HepG2 (cell line): ENCODE results near the gene MUC4. TPM values are rescaled to one million over a fixed set of nuclear protein-coding genes. Genes with fewer than 3 reads are reported as not detected.

Experiments
- ATAC-seq: fragments of 200-7000 bp; cut with Tn5 transposase; 3 replicates; pipeline ENCODE4 v1.9.1; 2020; ENCODE audit warnings: mild to moderate bottlenecking, moderate library complexity
- BruUV-seq: library from RNA; stranded (reverse); fragments of 400-500 nt; replicated peaks from 2 replicates; lab custom pipeline; 2021; lab: Mats Ljungman, UMichigan
- CTCF ChIA-PET: fragments of 300-600 bp; formaldehyde crosslinking; extraction: SDS; loops from one replicate; lab custom pipeline; 2021; ENCODE audit warnings: low total read pairs, inconsistent platforms, low intra/inter-chr PET ratio; lab: Yijun Ruan, JAX
- POLR2A ChIA-PET: fragments of 350-600 bp; sonication (Branson Sonifier 250); formaldehyde crosslinking; loops from one replicate; lab custom pipeline; 2020; ENCODE audit warnings: antibody characterized with exemption, inconsistent platforms; lab: Yijun Ruan, JAX
- DNase-seq: peaks from one replicate; pipeline ENCODE4 v3.0.0-alpha.2; 2015; ENCODE audit warnings: low spot score
- FAIRE-seq: peaks from 3 replicates; lab custom pipeline; 2011; peaks lifted over from hg19 to GRCh38; lab: Jason Lieb, UNC
- H2AFZ ChIP-seq: one replicate; pipeline ENCODE4 v1.6.1; 2011; ENCODE audit warnings: low read length, inconsistent platforms
- H3K27ac ChIP-seq: fragments of 300-600 bp; 3 replicates; pipeline ENCODE4 v1.8.0; 2011; ENCODE audit warnings: mixed run types, mild to moderate bottlenecking, mixed read lengths, low read length, inconsistent platforms; ENCODE audit not compliant: insufficient read depth; ENCODE audit errors: extremely low read length
- H3K27me3 ChIP-seq, 2 experiments: fragments of 200-600 bp in 1 of 2; 2 replicates in 1 of 2; 3 replicates in 1 of 2; pipeline versions ENCODE4 v1.6.0 to v1.8.0; 2011; ENCODE audit warnings: low read length in 2 of 2, mild to moderate bottlenecking in 2 of 2, moderate library complexity in 2 of 2, inconsistent platforms in 1 of 2; ENCODE audit not compliant: insufficient read depth in 2 of 2, control insufficient read depth in 1 of 2
- H3K36me3 ChIP-seq, 2 experiments: fragments of 200-600 bp in 1 of 2; replicated peaks in 1 of 2; 2 replicates in 1 of 2; 3 replicates in 1 of 2; pipeline versions ENCODE4 v1.5.1 to v1.8.0; 2011; ENCODE audit warnings: low read length in 2 of 2, inconsistent platforms in 1 of 2; ENCODE audit not compliant: insufficient read depth in 2 of 2, control insufficient read depth in 1 of 2
- H3K4me1 ChIP-seq: 2 replicates; pipeline ENCODE4 v1.5.1; 2012; ENCODE audit warnings: low read length, inconsistent platforms; ENCODE audit not compliant: insufficient read depth
- H3K4me2 ChIP-seq: 2 replicates; pipeline ENCODE4 v1.6.0; 2011; ENCODE audit warnings: low read depth, low read length, inconsistent platforms
- H3K4me3 ChIP-seq, 3 experiments: fragments of 200-600 bp in 1 of 3; sonication (generic), shearing (Covaris generic) in 1 of 3; replicated peaks in 1 of 3; 2 replicates each; pipeline ENCODE4 v1.5.1; 2011 to 2016; ENCODE audit warnings: low read length in 3 of 3, inconsistent platforms in 2 of 3, low read depth in 2 of 3, mild to moderate bottlenecking in 2 of 3, control low read depth in 1 of 3, mixed read lengths in 1 of 3; ENCODE audit not compliant: insufficient read depth in 1 of 3
- H3K79me2 ChIP-seq: one replicate; pipeline ENCODE4 v1.6.1; 2011; ENCODE audit warnings: low read length, inconsistent platforms; ENCODE audit not compliant: insufficient read depth
- H3K9ac ChIP-seq: 2 replicates; pipeline ENCODE4 v1.6.0; 2011; ENCODE audit warnings: mild to moderate bottlenecking, low read depth, low read length, inconsistent platforms; ENCODE audit not compliant: insufficient read depth
- H3K9me3 ChIP-seq: 2 replicates; pipeline ENCODE4 v1.5.1; 2012; ENCODE audit warnings: mild to moderate bottlenecking, low read length
- H4K20me1 ChIP-seq: 2 replicates; pipeline ENCODE4 v1.6.0; 2011; ENCODE audit warnings: inconsistent platforms, mild to moderate bottlenecking, low read length, moderate library complexity; ENCODE audit not compliant: insufficient read depth
- AHR ChIP-seq: IDR thresholded peaks from 2 replicates; pipeline ENCODE4 v1.6.1; 2018; ENCODE audit warnings: missing genetic modification reagents, missing compliant biosample characterization
- NFKB2 ChIP-seq: sonication (generic); formaldehyde crosslinking; IDR thresholded peaks from 2 replicates; pipeline ENCODE4 v1.4.0; 2020; ENCODE audit warnings: missing genetic modification reagents, borderline replicate concordance
- PPARG ChIP-seq: conservative IDR thresholded peaks from 2 replicates; pipeline ENCODE4 v1.6.1; 2016; ENCODE audit warnings: missing biosample characterization, missing genetic modification reagents
- TOE1 ChIP-seq: sonication (generic); formaldehyde crosslinking; IDR thresholded peaks from 2 replicates; pipeline ENCODE4 v1.4.0; 2020; ENCODE audit warnings: mild to moderate bottlenecking, missing genetic modification reagents
- ZBTB46 ChIP-seq: sonication (generic); formaldehyde crosslinking; IDR thresholded peaks from 2 replicates; pipeline ENCODE4 v1.4.0; 2020; ENCODE audit warnings: mild to moderate bottlenecking, missing genetic modification reagents, borderline replicate concordance
- ZNF451 ChIP-seq: sonication (generic); formaldehyde crosslinking; IDR thresholded peaks from 2 replicates; pipeline ENCODE4 v1.5.0; 2020; ENCODE audit warnings: mild to moderate bottlenecking, missing genetic modification reagents
- ZNF550 ChIP-seq: sonication (generic); formaldehyde crosslinking; IDR thresholded peaks from 2 replicates; pipeline ENCODE4 v1.4.0; 2020; ENCODE audit warnings: mild to moderate bottlenecking, missing genetic modification reagents, borderline replicate concordance
- ZNF691 ChIP-seq: sonication (generic); formaldehyde crosslinking; IDR thresholded peaks from 2 replicates; pipeline ENCODE4 v1.4.0; 2020; ENCODE audit warnings: missing genetic modification reagents, low read depth, mild to moderate bottlenecking, borderline replicate concordance
- ZSCAN20 ChIP-seq: sonication (generic); formaldehyde crosslinking; IDR thresholded peaks from 2 replicates; pipeline ENCODE4 v1.4.0; 2020; ENCODE audit warnings: missing genetic modification reagents, mild to moderate bottlenecking, borderline replicate concordance
- WGBS: methylation state at CpG from one replicate; pipeline ENCODE4 v1.1.6; 2017; ENCODE audit warnings: low lambda C conversion rate; 5-methylcytosine and 5-hydroxymethylcytosine counted together
- in situ Hi-C: cut with HindIII; loops from 2 replicates; pipeline ENCODE4 v1.10.0; 2017; ENCODE audit warnings: low pct_unique_long_range_greater_than_20kb; ENCODE audit not compliant: extremely low pct_ligation_motif_present
- intact Hi-C: fragments of 100-400 bp; cut with micrococcal nuclease; formaldehyde crosslinking; loops from one replicate; pipeline ENCODE4 v1.10.0; 2022; ENCODE audit not compliant: unreplicated experiment
- polyA plus RNA-seq, 8 experiments: library from polyadenylated mRNA; depleted of rRNA in 3 of 8; stranded (reverse) in 7 of 8; unstranded in 1 of 8; fragments of >200 nt; fragmentation: Illumina TruSeq in 4 of 8; extraction: Trizol in 4 of 8; gene quantifications; 2 replicates each; pipeline versions ENCODE4 v1.2.1 to v1.2.3, GENCODE V29; 2011 to 2016; ENCODE audit warnings: low read depth in 4 of 8, missing spikeins in 1 of 8, mixed read lengths in 1 of 8; ENCODE audit not compliant: insufficient read depth in 1 of 8
- total RNA-seq, 5 experiments: library from RNA; depleted of rRNA; stranded (reverse); fragments of >200 nt; fragmentation: Illumina TruSeq; extraction: Trizol; gene quantifications; 2 replicates each; pipeline ENCODE4 v1.2.3, GENCODE V29; 2016; ENCODE audit warnings: low read depth in 1 of 5
- TF ChIP-seq, protein P1 (sequence below): sonication (generic); formaldehyde crosslinking; IDR thresholded peaks from 2 replicates; pipeline ENCODE4 v1.5.1; 2020; ENCODE audit warnings: mild to moderate bottlenecking, missing genetic modification reagents, moderate library complexity
- TF ChIP-seq, protein P2 (sequence below): sonication (generic); formaldehyde crosslinking; IDR thresholded peaks from 2 replicates; pipeline ENCODE4 v1.4.0; 2020; ENCODE audit warnings: missing genetic modification reagents

MUC4 gene
- total and polyA plus RNA-seq, 2 of the 13 experiments (the other 11 are each of a cell fraction or from before 2014, with no cell fraction given), result not detected

DNA sequence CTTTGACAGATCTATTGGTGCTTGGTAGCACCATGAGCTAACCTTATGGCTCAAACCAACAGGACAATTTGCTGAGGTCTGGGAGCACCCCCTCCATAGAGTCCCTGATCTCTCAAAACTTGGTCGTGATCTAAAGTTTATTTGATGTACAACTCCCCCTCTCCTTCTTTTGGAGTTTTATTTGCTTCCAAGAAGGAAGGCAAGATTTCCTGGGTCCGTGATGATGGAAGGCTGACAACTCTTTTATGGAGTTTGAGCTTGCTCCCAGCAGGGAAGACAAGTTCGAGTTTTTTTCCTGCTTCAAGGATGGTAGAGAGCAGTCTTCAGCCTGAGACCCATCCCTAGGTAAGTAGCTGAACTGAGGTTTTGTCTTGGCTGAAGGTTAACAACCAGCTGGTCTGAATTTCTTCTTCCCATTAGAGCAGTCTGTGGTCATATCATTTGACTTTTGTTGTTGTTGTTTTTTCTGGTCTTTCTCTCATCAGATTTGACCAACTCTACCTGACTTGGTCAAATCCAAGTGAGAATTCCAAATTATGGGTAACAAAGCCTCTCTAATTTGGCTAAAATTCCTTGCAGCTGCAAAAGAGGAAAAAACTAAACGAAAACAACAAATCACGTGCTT lies 93.8 kb downstream of the MUC4 start:
- CTCF ChIA-PET, result no interaction called here

More for the DNA sequence above, 93.8 kb downstream of the MUC4 start:
- no peak overlapping the region for H3K9ac ChIP-seq
- H3K36me3 ChIP-seq, result no peaks in the 10 kb centered on the region
- H3K79me2 ChIP-seq, result no peaks in the 10 kb centered on the region
- H3K27ac ChIP-seq, result no peak overlapping the region
- H3K4me1 ChIP-seq, result peaks cover 36% of the 10 kb centered on the region
- FAIRE-seq (no peak), DNase-seq (no peak), ATAC-seq (no peak)
- POLR2A ChIA-PET, result no interaction called here
- no peaks in the 10 kb centered on the region; a peak in 1 of 5 replicates for H3K27me3 ChIP-seq
- no TSS peak for BruUV-seq
- H2AFZ ChIP-seq, result no peak overlapping the region
- H4K20me1 ChIP-seq, result no peaks in the 10 kb centered on the region
- H3K4me2 ChIP-seq, result no peak overlapping the region
- 54% methylated on average over 5 of the region's 5 CpGs for WGBS
- no peak overlapping the region for H3K4me3 ChIP-seq
- in situ Hi-C loops (no loop called here), intact Hi-C loops (no loop called here)
- TF ChIP-seq ZNF691 (CRISPR knock-in tag) (no peak), ZNF451 (CRISPR knock-in tag) (no peak), ZBTB46 (no peak), AHR (CRISPR knock-in tag) (no peak), ZSCAN20 (CRISPR knock-in tag) (no peak), TOE1 (CRISPR knock-in tag) (no peak), ZNF550 (no peak), PPARG (CRISPR knock-in tag) (no peak), NFKB2 (CRISPR knock-in tag) (no peak)
- TF ChIP-seq, protein P1, sequence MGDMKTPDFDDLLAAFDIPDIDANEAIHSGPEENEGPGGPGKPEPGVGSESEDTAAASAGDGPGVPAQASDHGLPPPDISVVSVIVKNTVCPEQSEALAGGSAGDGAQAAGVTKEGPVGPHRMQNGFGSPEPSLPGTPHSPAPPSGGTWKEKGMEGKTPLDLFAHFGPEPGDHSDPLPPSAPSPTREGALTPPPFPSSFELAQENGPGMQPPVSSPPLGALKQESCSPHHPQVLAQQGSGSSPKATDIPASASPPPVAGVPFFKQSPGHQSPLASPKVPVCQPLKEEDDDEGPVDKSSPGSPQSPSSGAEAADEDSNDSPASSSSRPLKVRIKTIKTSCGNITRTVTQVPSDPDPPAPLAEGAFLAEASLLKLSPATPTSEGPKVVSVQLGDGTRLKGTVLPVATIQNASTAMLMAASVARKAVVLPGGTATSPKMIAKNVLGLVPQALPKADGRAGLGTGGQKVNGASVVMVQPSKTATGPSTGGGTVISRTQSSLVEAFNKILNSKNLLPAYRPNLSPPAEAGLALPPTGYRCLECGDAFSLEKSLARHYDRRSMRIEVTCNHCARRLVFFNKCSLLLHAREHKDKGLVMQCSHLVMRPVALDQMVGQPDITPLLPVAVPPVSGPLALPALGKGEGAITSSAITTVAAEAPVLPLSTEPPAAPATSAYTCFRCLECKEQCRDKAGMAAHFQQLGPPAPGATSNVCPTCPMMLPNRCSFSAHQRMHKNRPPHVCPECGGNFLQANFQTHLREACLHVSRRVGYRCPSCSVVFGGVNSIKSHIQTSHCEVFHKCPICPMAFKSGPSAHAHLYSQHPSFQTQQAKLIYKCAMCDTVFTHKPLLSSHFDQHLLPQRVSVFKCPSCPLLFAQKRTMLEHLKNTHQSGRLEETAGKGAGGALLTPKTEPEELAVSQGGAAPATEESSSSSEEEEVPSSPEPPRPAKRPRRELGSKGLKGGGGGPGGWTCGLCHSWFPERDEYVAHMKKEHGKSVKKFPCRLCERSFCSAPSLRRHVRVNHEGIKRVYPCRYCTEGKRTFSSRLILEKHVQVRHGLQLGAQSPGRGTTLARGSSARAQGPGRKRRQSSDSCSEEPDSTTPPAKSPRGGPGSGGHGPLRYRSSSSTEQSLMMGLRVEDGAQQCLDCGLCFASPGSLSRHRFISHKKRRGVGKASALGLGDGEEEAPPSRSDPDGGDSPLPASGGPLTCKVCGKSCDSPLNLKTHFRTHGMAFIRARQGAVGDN, result no peak
- TF ChIP-seq, protein P2, sequence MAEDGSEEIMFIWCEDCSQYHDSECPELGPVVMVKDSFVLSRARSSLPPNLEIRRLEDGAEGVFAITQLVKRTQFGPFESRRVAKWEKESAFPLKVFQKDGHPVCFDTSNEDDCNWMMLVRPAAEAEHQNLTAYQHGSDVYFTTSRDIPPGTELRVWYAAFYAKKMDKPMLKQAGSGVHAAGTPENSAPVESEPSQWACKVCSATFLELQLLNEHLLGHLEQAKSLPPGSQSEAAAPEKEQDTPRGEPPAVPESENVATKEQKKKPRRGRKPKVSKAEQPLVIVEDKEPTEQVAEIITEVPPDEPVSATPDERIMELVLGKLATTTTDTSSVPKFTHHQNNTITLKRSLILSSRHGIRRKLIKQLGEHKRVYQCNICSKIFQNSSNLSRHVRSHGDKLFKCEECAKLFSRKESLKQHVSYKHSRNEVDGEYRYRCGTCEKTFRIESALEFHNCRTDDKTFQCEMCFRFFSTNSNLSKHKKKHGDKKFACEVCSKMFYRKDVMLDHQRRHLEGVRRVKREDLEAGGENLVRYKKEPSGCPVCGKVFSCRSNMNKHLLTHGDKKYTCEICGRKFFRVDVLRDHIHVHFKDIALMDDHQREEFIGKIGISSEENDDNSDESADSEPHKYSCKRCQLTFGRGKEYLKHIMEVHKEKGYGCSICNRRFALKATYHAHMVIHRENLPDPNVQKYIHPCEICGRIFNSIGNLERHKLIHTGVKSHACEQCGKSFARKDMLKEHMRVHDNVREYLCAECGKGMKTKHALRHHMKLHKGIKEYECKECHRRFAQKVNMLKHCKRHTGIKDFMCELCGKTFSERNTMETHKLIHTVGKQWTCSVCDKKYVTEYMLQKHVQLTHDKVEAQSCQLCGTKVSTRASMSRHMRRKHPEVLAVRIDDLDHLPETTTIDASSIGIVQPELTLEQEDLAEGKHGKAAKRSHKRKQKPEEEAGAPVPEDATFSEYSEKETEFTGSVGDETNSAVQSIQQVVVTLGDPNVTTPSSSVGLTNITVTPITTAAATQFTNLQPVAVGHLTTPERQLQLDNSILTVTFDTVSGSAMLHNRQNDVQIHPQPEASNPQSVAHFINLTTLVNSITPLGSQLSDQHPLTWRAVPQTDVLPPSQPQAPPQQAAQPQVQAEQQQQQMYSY, result no peak
- H3K9me3 ChIP-seq, result no peaks in the 10 kb centered on the region
